ENCODE data around the gene TEX19. TPM values are rescaled to one million over a fixed set of nuclear protein-coding genes. Genes with fewer than 3 reads are reported as not detected.

TEX19 gene
- total and polyA plus RNA-seq, 9 of the 15 experiments (the other 6 are each of a cell fraction or from before 2014, with no cell fraction given): 0.10 to 4.9 (median 1.9) TPM

DNA sequence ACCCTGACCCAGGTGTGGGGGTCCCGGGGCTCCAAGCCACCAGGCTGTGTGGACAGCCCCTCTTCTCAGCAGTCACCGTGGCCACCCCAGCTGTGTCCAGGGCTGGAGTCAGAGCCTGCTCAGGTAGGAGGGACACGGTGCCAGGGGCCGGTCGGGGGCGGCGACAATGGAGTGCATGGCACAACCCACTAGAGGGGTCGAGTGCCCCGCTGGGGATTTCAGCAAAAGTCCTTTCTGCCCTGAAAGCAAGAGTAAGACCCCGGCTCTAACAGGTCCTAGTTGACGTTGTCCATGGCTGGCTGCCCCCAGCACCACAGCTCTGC is 23.8 kb downstream of the TEX19 start:
- Histone ChIP-seq H3K36me3 (ENCODE audit: control insufficient read depth, insufficient read depth, low read length) (no peaks in the 10 kb centered on the region), H3K27me3 (ENCODE audit: control insufficient read depth in 2 of 2, insufficient read depth in 2 of 2, low read length in 2 of 2) (peaks cover 0 to 7% of the 10 kb centered on the region in 2 experiments; a peak in 1 of 5 replicates), H3K4me2 (ENCODE audit: insufficient read depth, low read length) (no peak overlapping the region), H4K20me1 (replicated peaks; ENCODE audit: control insufficient read depth, insufficient read depth, low read length) (no peaks in the 10 kb centered on the region), H3K79me2 (ENCODE audit: control insufficient read depth, insufficient read depth, low read length) (no peaks in the 10 kb centered on the region), H3K9ac (ENCODE audit: insufficient read depth in 1 of 2, low read depth in 2 of 2, low read length in 2 of 2) (no peak overlapping the region), H3K4me1 (replicated peaks in 1 of 2; ENCODE audit: control insufficient read depth in 2 of 2, insufficient read depth in 2 of 2, low read length in 2 of 2) (peaks cover 3 to 69% of the 10 kb centered on the region in 2 experiments; a peak in 3 of 5 replicates), H3K4me3 (no peak overlapping the region), H3K9me1 (ENCODE audit: control insufficient read depth, insufficient read depth, low read length) (no peaks in the 10 kb centered on the region), H3K9me3 (replicated peaks; ENCODE audit: control insufficient read depth, insufficient read depth, low read depth, low read length) (no peaks in the 10 kb centered on the region), H2AFZ (ENCODE audit: low read depth, low read length) (no peak overlapping the region), H3K27ac (ENCODE audit: extremely low read depth, low read depth, low read length) (no peak overlapping the region)
- intact Hi-C loops (cut with micrococcal nuclease) (no loop called here), in situ Hi-C loops (cut with MboI) (no loop called here)
- ATAC-seq: no peak
- ChIA-PET POLR2A (no interaction called here), CTCF (ENCODE audit: low intra/inter-chr PET ratio) (no interaction called here)
- WGBS (ENCODE audit: insufficient coverage, low coverage, missing lambda C conversion rate): 58% methylated on average over 10 of the region's 11 CpGs
- no peak for FAIRE-seq
- no peak for DNase-seq (ENCODE audit: extremely low read depth in 1 of 4, low spot score in 3 of 4)
- no TSS peak for BruUV-seq (replicated peaks)
- TF ChIP-seq, protein P1, sequence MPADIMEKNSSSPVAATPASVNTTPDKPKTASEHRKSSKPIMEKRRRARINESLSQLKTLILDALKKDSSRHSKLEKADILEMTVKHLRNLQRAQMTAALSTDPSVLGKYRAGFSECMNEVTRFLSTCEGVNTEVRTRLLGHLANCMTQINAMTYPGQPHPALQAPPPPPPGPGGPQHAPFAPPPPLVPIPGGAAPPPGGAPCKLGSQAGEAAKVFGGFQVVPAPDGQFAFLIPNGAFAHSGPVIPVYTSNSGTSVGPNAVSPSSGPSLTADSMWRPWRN (IDR thresholded peaks at IDR 0.05; ENCODE audit: low read depth): no peak
- no peak for TF ChIP-seq MCM5 (IDR thresholded peaks at IDR 0.05; ENCODE audit: low read depth)
- TF ChIP-seq, protein P2, sequence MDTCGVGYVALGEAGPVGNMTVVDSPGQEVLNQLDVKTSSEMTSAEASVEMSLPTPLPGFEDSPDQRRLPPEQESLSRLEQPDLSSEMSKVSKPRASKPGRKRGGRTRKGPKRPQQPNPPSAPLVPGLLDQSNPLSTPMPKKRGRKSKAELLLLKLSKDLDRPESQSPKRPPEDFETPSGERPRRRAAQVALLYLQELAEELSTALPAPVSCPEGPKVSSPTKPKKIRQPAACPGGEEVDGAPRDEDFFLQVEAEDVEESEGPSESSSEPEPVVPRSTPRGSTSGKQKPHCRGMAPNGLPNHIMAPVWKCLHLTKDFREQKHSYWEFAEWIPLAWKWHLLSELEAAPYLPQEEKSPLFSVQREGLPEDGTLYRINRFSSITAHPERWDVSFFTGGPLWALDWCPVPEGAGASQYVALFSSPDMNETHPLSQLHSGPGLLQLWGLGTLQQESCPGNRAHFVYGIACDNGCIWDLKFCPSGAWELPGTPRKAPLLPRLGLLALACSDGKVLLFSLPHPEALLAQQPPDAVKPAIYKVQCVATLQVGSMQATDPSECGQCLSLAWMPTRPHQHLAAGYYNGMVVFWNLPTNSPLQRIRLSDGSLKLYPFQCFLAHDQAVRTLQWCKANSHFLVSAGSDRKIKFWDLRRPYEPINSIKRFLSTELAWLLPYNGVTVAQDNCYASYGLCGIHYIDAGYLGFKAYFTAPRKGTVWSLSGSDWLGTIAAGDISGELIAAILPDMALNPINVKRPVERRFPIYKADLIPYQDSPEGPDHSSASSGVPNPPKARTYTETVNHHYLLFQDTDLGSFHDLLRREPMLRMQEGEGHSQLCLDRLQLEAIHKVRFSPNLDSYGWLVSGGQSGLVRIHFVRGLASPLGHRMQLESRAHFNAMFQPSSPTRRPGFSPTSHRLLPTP (IDR thresholded peaks at IDR 0.05; ENCODE audit: borderline replicate concordance, extremely low read depth, insufficient read length): no peak
- TF ChIP-seq ZKSCAN1 (IDR thresholded peaks at IDR 0.05; ENCODE audit: low read depth, low read length): no peak
- TF ChIP-seq ZKSCAN8 (CRISPR knock-in tag; IDR thresholded peaks at IDR 0.05): no peak
- peak; percentile 55 for TF ChIP-seq POLR2G (IDR thresholded peaks at IDR 0.05; ENCODE audit: low read depth, low read length)
- TF ChIP-seq U2AF1 (optimal IDR thresholded peaks at IDR 0.05; ENCODE audit: low read depth, low read length): no peak
- no peak for TF ChIP-seq THRA (IDR thresholded peaks at IDR 0.05)
- TF ChIP-seq MLLT1 (IDR thresholded peaks at IDR 0.05): no peak
